ENCODE measurements around the gene TNNI3K. TPM values are rescaled to one million over a fixed set of nuclear protein-coding genes. Genes with fewer than 3 reads are reported as not detected.
"Not testable (repeated sequence)": the region's sequence is repeated elsewhere in the genome, so short reads cannot be mapped to it uniquely, and the experiment has no call there.

Gene TNNI3K
- total RNA-seq, 2 donors from 2014 or later: not detected

GRCh38 chr1:74246315-74246714 is 11.1 kb downstream of the TNNI3K start:
- H3K27me3 Mint-ChIP-seq: no peaks in the 10 kb centered on the region
- H3K4me1 Mint-ChIP-seq (ENCODE audit: low read depth in 2 of 2): no peaks in the 10 kb centered on the region
- H3K9me3 Mint-ChIP-seq: peaks cover 4% of the 10 kb centered on the region
- H3K27ac Mint-ChIP-seq: no peak overlapping the region
- H3K4me3 Mint-ChIP-seq: no peak overlapping the region
- no peaks in the 10 kb centered on the region for H3K36me3 Mint-ChIP-seq
- no peak for ATAC-seq
- DNase-seq (ENCODE audit: low spot score): no peak

DNA sequence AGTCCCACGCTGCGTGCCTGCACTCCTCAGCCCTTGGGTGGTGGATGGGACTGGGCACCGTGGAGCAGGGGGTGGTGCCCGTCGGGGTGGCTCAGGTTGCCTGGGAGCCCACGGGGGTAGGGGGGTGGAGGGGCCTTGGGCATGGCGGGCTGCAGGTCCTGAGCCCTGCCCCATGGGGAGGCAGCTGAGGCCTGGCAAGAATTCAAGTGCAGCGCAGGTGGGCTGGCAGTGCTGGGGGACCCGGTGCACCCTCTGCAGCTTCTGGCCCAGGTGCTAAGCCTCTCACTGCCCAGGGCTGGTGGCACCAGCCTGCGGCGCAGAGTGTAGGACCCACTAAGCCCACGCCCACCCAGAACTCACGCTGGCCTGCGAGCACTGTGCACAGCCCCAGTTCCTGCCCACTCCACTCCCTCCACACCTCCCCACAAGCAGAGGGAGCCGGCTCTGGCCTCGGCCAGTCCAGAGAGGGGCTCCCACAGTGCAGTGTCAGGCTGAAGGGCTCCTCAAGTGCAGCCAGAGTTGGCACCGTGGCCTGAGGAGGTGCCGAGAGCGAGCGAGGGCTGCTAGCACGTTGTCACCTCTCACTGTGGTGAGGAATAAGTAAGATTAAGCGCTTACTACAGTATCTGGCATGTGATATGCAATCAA is 12.8 kb downstream of the TNNI3K start:
- Mint-ChIP-seq H3K9me3 (no peaks in the 10 kb centered on the region), H3K27ac (no peak overlapping the region), H3K36me3 (no peaks in the 10 kb centered on the region), H3K27me3 (no peaks in the 10 kb centered on the region), H3K4me3 (no peak overlapping the region), H3K4me1 (ENCODE audit: low read depth in 2 of 2) (no peaks in the 10 kb centered on the region)
- ATAC-seq: no peak
- DNase-seq (ENCODE audit: low spot score): no peak

DNA sequence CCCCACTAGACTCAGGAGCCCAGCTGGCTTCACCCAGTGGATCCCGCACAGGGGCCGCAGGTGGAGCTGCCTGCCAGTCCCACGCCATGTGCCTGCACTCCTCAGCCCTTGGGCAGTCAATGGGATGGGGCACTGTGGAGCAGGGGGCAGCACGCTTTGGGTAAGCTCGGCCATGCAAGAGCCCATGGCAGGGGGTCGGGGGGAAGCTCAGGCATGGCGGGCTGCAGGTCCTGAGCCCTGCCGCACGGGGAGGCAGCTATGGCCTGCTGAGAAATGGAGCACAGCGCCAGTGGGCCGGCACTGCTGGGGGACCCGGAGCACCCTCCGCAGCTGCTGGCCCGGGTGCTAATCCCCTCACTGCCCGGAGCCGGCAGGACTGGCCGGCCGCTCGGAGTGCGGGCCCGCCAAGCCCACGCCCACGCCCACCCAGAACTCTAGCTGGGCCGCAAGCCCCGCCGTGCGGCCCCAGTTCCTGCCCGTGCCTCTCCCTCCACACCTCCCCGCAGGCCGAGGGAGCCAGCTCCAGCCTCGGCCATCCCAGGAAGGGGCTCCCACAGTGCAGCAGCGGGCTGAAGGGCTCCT is 18.1 kb downstream of the TNNI3K start:
- H3K36me3 Mint-ChIP-seq: not testable (repeated sequence)

DNA sequence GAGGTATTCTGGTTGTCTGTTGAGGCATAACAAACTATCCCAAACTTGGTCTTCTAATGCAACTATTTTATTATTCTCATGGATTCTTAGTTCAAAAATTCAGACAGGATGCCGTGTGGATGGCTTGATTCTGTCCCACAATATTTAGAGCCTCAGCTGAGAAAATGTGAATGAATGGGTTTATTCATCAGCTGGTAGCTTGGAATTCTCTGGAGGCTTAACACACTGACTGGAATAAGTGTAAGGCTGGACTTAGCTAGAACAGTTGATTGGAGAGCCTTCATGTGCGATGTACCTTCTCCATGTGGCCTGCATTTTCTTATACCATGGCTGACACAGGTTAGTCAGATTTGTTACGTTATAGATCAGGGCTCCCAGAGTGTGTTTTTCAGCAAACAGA is 30.8 kb downstream of the TNNI3K start:
- ATAC-seq: no peak
- Mint-ChIP-seq H3K27ac (no peak overlapping the region), H3K9me3 (peaks cover 6% of the 10 kb centered on the region), H3K27me3 (no peaks in the 10 kb centered on the region), H3K4me3 (no peak overlapping the region), H3K4me1 (ENCODE audit: low read depth in 2 of 2) (no peaks in the 10 kb centered on the region), H3K36me3 (no peaks in the 10 kb centered on the region)
- no peak for DNase-seq (ENCODE audit: low spot score)

More for the DNA sequence above, 18.1 kb downstream of the TNNI3K start:
- DNase-seq (ENCODE audit: low spot score); H3K9me3 Mint-ChIP-seq; H3K27ac Mint-ChIP-seq; H3K27me3 Mint-ChIP-seq; ATAC-seq; H3K4me3 Mint-ChIP-seq; H3K4me1 Mint-ChIP-seq (ENCODE audit: low read depth in 2 of 2): not testable (repeated sequence)

DNA sequence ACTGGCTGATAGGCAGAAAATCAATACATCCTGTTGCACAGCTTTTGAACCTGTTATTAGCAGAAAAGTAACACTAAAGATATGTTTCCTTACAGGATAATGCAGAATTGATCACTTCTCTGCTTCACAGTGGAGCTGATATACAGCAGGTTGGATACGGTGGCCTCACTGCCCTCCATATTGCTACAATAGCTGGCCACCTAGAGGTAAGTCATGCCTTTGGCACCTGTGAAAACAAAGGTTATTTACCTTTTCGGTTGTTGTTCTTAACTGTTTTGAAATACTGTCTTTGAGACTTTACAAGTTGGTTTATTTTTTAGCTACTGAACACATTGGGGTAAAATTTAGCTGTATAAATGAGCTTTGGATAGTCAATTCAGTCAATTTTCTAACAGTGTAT is 36.3 kb downstream of the TNNI3K start:
- Mint-ChIP-seq H3K4me3 (no peak overlapping the region), H3K27ac (no peak overlapping the region), H3K27me3 (no peaks in the 10 kb centered on the region), H3K4me1 (ENCODE audit: low read depth in 2 of 2) (no peaks in the 10 kb centered on the region), H3K36me3 (no peaks in the 10 kb centered on the region), H3K9me3 (peaks cover 13% of the 10 kb centered on the region)
- no peak for ATAC-seq
- DNase-seq (ENCODE audit: low spot score): no peak

DNA sequence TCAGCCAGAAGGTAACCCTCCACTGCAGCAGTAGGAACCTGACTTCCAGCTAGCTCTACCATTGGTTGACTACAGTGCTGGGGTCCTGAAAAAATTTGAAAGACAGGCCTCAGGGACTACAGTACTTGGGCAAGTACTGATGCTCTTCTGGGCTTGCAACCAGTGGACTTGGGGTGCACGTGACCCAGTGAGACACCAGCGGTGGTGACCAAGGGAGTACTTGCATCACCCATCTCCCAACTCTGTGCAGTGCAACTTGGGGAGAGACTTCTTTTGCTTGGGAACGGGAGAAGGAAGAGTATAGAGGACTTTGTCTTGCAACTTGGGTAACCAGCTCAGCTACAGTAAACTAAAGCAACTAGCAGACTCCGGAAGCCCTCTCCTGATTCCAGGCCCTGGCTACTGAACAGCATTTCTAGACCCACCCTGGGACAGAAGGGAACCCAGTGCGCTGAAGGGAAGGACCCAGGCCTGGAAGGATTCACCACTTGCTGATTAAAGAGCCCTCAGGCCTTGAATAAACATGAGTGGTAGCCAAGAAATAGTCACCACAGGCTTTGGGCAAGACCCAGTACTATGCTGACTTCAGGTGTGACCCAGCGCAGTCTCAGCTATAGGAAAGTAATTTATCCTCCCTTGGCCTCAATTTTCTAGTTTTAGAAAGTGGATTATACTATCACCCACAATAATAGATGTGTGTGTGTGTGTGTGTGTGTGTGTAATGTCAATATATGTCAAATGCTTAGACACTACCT is 45.6 kb downstream of the TNNI3K start:
- Mint-ChIP-seq H3K27me3 (no peaks in the 10 kb centered on the region), H3K27ac (no peak overlapping the region), H3K36me3 (no peaks in the 10 kb centered on the region), H3K4me1 (ENCODE audit: low read depth in 2 of 2) (no peaks in the 10 kb centered on the region), H3K9me3 (peaks cover 6% of the 10 kb centered on the region), H3K4me3 (no peak overlapping the region)
- no peak for DNase-seq (ENCODE audit: low spot score)
- peak in 1 of 2 donors; percentile 13 for ATAC-seq

DNA sequence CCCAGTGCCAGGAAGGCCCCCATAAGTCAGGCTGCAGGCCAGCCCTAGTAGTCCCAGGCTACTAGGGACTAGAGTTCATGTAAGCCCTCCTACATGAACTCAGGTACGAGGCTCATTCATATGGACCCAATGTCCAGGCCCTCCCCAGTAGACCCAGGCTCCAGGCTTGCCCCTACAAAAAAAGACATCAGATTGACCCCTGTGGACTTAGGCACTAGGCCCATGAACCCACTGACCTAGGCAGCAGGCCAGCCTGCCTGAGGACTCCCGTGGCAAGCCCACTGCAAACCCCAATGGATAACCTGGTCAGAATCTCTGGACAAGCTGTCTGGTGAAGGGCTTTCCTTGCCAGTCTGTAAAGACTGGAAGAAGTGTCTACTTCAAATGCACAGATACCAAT is 51.2 kb downstream of the TNNI3K start:
- Mint-ChIP-seq H3K27ac (no peak overlapping the region), H3K9me3 (peaks cover 15% of the 10 kb centered on the region), H3K36me3 (peaks cover 6% of the 10 kb centered on the region), H3K27me3 (no peaks in the 10 kb centered on the region), H3K4me1 (ENCODE audit: low read depth in 2 of 2) (no peaks in the 10 kb centered on the region), H3K4me3 (no peak overlapping the region)
- ATAC-seq (peak in 1 of 2 donors; percentile 20), DNase-seq (ENCODE audit: low spot score) (no peak)

DNA sequence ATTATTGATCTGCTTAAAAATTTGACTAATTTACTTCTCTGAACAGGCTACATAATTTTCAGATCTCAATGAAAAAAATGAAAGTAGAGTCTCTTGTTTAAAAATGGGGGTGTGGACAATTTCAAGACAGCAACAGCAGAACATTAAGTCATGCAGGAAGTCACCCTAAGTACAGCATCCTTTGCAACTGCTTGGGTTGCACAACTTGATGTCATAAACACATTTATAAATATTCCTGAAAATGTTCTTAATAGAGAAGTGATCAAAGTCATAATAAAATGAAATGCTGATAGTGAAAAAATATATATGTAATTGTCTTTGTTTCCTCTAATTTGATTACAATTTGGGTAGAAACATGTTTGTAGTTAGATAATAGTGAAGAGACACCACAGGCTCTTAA is 79.3 kb downstream of the TNNI3K start:
- Mint-ChIP-seq H3K4me3 (no peak overlapping the region), H3K9me3 (peaks cover 10% of the 10 kb centered on the region), H3K27ac (no peak overlapping the region), H3K27me3 (no peaks in the 10 kb centered on the region), H3K36me3 (no peaks in the 10 kb centered on the region), H3K4me1 (ENCODE audit: low read depth in 2 of 2) (no peaks in the 10 kb centered on the region)
- ATAC-seq: no peak
- no peak for DNase-seq (ENCODE audit: low spot score)

- Mint-ChIP-seq H3K36me3 (no peaks in the 10 kb centered on the region), H3K4me3 (no peak overlapping the region), H3K9me3 (peaks cover 12% of the 10 kb centered on the region), H3K4me1 (ENCODE audit: low read depth in 2 of 2) (no peaks in the 10 kb centered on the region), H3K27me3 (no peaks in the 10 kb centered on the region), H3K27ac (no peak overlapping the region)
- DNase-seq (ENCODE audit: low spot score) (no peak), ATAC-seq (no peak)
Measured at GRCh38 chr1:74316302-74316701, 81.1 kb downstream of the TNNI3K start.

DNA sequence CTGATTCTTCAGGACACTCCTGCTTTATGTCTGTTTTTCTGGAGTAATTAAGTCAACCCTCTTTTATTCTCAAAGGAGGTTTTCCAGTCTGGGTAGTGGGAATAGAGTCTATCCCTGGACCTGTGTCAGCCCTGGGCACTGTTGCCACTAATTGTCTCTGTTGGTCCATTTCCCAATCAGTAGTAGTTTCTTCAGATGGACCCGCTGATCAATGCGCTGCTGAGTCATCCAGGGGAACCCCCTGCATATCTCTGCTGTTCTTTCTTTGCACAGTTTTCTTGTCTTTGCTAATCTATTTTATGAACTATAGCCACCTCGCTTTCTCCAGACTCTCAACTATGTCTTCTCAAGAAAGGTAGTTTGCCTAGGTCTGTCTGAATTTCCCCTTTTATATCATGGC is 82.5 kb downstream of the TNNI3K start:
- H3K4me3 Mint-ChIP-seq: no peak overlapping the region
- no peaks in the 10 kb centered on the region for H3K27me3 Mint-ChIP-seq
- no peak for ATAC-seq
- DNase-seq (ENCODE audit: low spot score): no peak
- H3K27ac Mint-ChIP-seq: no peak overlapping the region
- no peaks in the 10 kb centered on the region for H3K36me3 Mint-ChIP-seq
- no peaks in the 10 kb centered on the region for H3K4me1 Mint-ChIP-seq (ENCODE audit: low read depth in 2 of 2)
- peaks cover 13% of the 10 kb centered on the region for H3K9me3 Mint-ChIP-seq

DNA sequence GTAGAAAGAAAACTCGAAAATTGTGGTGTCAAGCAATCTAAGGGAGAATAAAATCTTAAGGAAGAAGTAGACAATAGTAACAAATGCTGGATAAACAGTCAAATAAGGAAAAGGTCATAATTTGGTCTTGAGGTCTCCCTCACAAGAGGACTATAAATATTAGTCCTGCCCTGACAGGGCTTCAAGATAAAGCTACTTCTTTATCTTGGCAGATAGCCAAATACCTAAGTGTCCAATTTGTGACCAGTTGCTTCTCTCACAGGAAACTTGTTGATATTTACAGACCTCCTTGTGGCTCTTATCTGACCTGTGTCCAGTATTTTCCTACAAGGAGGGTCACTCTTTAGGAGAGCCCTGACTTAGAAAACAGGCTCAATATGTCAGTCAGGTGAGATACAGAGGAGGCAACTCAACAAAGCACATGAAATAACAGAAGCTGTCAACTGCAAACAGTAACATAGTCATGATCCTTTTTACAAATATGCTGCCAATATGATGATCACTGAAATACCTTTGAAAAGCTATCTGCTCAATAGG is 88.8 kb downstream of the TNNI3K start:
- H3K4me1 Mint-ChIP-seq (ENCODE audit: low read depth in 2 of 2): no peaks in the 10 kb centered on the region
- H3K36me3 Mint-ChIP-seq: no peaks in the 10 kb centered on the region
- no peaks in the 10 kb centered on the region for H3K27me3 Mint-ChIP-seq
- DNase-seq (ENCODE audit: low spot score) (no peak), ATAC-seq (no peak)
- H3K9me3 Mint-ChIP-seq: peaks cover 7% of the 10 kb centered on the region
- H3K27ac Mint-ChIP-seq: no peak overlapping the region
- no peak overlapping the region for H3K4me3 Mint-ChIP-seq

DNA sequence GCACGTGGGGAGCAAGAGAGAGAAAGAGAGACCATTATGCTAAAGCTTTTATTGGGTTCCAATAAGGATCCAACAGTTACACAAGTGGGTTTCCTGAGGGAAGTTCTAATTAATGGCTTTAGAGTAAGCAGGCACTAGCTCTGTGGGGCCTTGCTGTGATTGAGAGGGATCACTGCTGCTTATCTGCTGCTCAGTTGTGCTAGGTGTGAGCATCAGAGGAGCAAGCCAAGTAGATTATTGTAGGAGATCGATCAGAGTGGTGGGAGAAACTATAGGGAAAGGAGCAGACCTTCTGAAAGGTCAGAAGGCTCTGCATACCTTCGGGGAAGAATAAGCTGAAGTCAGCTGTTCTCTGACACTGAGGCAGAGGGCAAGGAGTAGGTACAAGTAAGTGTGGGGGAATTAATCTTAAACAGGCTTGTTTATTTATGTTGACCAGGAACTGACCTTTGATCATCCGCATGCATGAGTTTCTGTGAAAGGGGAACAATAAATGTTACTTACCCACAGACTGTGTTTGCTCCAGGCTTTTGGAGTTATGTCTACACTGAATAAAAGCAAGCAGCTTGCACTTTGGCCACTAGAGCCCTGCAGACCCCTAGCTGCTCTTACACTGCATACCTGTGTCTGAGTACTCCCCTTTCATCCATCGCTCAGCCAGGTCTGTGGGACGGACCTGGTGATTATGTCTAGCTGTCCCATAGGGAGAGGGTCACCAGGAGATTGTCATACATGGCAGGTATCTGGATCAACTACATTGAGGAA is 89.7 kb downstream of the TNNI3K start:
- DNase-seq (ENCODE audit: low spot score): no peak
- H3K9me3 Mint-ChIP-seq: peaks cover 6% of the 10 kb centered on the region
- no peaks in the 10 kb centered on the region for H3K4me1 Mint-ChIP-seq (ENCODE audit: low read depth in 2 of 2)
- ATAC-seq: no peak
- H3K27ac Mint-ChIP-seq: no peak overlapping the region
- H3K27me3 Mint-ChIP-seq: no peaks in the 10 kb centered on the region
- no peaks in the 10 kb centered on the region for H3K36me3 Mint-ChIP-seq
- H3K4me3 Mint-ChIP-seq: no peak overlapping the region

DNA sequence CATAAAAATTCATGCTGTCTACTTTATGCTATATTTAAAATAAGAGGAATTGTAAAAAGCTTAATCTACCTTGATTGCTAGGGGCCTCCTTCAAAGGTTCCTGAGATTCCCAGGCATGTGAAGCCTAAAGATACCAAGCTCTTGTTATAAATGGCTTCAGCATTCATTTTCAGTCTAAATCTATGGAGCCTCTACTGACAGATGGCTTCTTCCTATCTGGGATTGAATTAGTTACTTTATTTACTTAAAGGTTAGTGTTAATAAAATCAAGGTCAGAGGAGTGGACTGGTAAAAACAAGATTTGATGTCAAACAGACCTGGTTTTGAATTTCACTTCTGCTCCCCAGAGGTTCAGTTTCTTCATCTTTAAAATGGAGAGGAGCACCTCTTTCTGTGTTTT is 93.7 kb downstream of the TNNI3K start:
- Mint-ChIP-seq H3K27me3 (no peaks in the 10 kb centered on the region), H3K27ac (no peak overlapping the region), H3K4me1 (ENCODE audit: low read depth in 2 of 2) (no peaks in the 10 kb centered on the region), H3K4me3 (no peak overlapping the region), H3K36me3 (no peaks in the 10 kb centered on the region), H3K9me3 (peaks cover 8% of the 10 kb centered on the region)
- DNase-seq (ENCODE audit: low spot score): no peak
- ATAC-seq: no peak

- H3K27ac Mint-ChIP-seq: no peak overlapping the region
- no peak for ATAC-seq
- H3K4me3 Mint-ChIP-seq: no peak overlapping the region
- no peak for DNase-seq (ENCODE audit: low spot score)
- H3K9me3 Mint-ChIP-seq: peaks cover 11% of the 10 kb centered on the region
- no peaks in the 10 kb centered on the region for H3K36me3 Mint-ChIP-seq
- no peaks in the 10 kb centered on the region for H3K4me1 Mint-ChIP-seq (ENCODE audit: low read depth in 2 of 2)
- H3K27me3 Mint-ChIP-seq: no peaks in the 10 kb centered on the region
Measured at GRCh38 chr1:74333244-74333643, 98.1 kb downstream of the TNNI3K start.

Data from natural killer cell treated with Interleukin-12 subunit alpha and Interleukin-12 subunit beta and Interleukin-15 and Interleukin-18, amount 100 ng/mL, for 72 hours (primary cell).